ENCODE data around the gene CDKN2B-AS1. TPM values are rescaled to one million over a fixed set of nuclear protein-coding genes. Genes with fewer than 3 reads are reported as not detected.

The CDKN2B-AS1 gene
- total and polyA plus RNA-seq, 2 of the 13 experiments (the other 11 are each of a cell fraction or from before 2014, with no cell fraction given), result 0.64 to 2.3 TPM

DNA sequence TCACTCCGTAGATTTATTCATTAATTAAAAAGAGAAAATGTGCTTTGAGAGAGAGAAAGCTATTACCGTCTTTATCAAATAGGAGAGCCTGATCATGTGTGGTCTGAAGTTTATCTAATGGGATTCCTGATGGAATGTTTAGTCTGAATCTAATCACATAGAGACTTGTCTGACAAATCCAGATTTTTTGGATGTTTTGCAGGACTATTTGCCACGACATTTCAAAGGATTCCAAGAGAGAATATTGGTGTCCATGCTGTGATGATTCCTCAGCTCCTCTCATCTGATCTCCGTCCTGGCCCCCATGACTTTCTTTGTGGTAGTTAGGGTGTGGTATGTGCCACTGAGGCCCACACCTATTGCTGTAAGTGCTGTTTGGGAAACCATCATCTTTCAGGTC, 34.6 kb downstream of the CDKN2B-AS1 start:
- Histone ChIP-seq H3K4me2 (ENCODE audit: low read depth, low read length) (no peak overlapping the region), H3K27me3 (ENCODE audit: control insufficient read depth in 1 of 2, insufficient read depth in 2 of 2, low read length in 2 of 2) (peaks cover 0 to 3% of the 10 kb centered on the region in 2 experiments; a peak in 2 of 5 replicates), H3K36me3 (replicated peaks in 1 of 2; ENCODE audit: control insufficient read depth in 1 of 2, insufficient read depth in 2 of 2, low read length in 2 of 2) (no peaks in the 10 kb centered on the region), H3K9me3 (ENCODE audit: low read length) (no peaks in the 10 kb centered on the region), H3K4me3 (replicated peaks in 1 of 3; ENCODE audit: insufficient read depth in 1 of 3, low read depth in 2 of 3, low read length in 3 of 3) (no peak overlapping the region), H3K9ac (ENCODE audit: insufficient read depth, low read depth, low read length) (no peak overlapping the region), H3K4me1 (ENCODE audit: insufficient read depth, low read length) (peaks cover 6% of the 10 kb centered on the region; the same call in 1 of the 2 replicates), H3K79me2 (ENCODE audit: insufficient read depth, low read length) (no peaks in the 10 kb centered on the region), H3K27ac (ENCODE audit: extremely low read length, insufficient read depth, low read length) (no peak overlapping the region), H4K20me1 (ENCODE audit: insufficient read depth, low read length) (no peaks in the 10 kb centered on the region), H2AFZ (ENCODE audit: low read length) (no peak overlapping the region)
- no peak for DNase-seq (ENCODE audit: low spot score)
- no TSS peak for BruUV-seq (replicated peaks)
- ChIA-PET POLR2A (interaction anchor here (1.6 kb wide), 1 partner anchor 20 kb away, joined by 4 read pairs; the partner anchor contains the start of gene CDKN2B), CTCF (ENCODE audit: low intra/inter-chr PET ratio, low total read pairs) (no interaction called here)
- no peak for FAIRE-seq
- intact Hi-C loops (cut with micrococcal nuclease; ENCODE audit: unreplicated experiment) (no loop called here), in situ Hi-C loops (cut with HindIII; ENCODE audit: extremely low pct_ligation_motif_present, low pct_unique_long_range_greater_than_20kb) (no loop called here)
- TF ChIP-seq ZNF431 (CRISPR knock-in tag; IDR thresholded peaks at IDR 0.05; ENCODE audit: borderline replicate concordance, low read depth) (no peak), ZNF484 (CRISPR knock-in tag; IDR thresholded peaks at IDR 0.05; ENCODE audit: borderline replicate concordance, low read depth) (no peak), ZFP36L1 (CRISPR knock-in tag; IDR thresholded peaks at IDR 0.05) (no peak), FOXK2 (IDR thresholded peaks at IDR 0.05) (no peak), ZNF121 (CRISPR knock-in tag; IDR thresholded peaks at IDR 0.05) (no peak), FOXA1 (IDR thresholded peaks at IDR 0.05) (no peak), FOXA1 (CRISPR knock-in tag; IDR thresholded peaks at IDR 0.05) (no peak), TBX3 (IDR thresholded peaks at IDR 0.05; ENCODE audit: borderline replicate concordance) (no peak), MBD4 (IDR thresholded peaks at IDR 0.05; ENCODE audit: borderline replicate concordance, low read length) (no peak), NBN (conservative IDR thresholded peaks at IDR 0.05) (no peak), SCMH1 (CRISPR knock-in tag; IDR thresholded peaks at IDR 0.05; ENCODE audit: borderline replicate concordance) (no peak), ZNF75D (CRISPR knock-in tag; IDR thresholded peaks at IDR 0.05; ENCODE audit: borderline replicate concordance) (no peak)
- TF ChIP-seq, protein P1, sequence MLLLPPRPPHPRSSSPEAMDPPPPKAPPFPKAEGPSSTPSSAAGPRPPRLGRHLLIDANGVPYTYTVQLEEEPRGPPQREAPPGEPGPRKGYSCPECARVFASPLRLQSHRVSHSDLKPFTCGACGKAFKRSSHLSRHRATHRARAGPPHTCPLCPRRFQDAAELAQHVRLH (CRISPR knock-in tag; IDR thresholded peaks at IDR 0.05; ENCODE audit: borderline replicate concordance, low read depth), result no peak
- TF ChIP-seq, protein P2, sequence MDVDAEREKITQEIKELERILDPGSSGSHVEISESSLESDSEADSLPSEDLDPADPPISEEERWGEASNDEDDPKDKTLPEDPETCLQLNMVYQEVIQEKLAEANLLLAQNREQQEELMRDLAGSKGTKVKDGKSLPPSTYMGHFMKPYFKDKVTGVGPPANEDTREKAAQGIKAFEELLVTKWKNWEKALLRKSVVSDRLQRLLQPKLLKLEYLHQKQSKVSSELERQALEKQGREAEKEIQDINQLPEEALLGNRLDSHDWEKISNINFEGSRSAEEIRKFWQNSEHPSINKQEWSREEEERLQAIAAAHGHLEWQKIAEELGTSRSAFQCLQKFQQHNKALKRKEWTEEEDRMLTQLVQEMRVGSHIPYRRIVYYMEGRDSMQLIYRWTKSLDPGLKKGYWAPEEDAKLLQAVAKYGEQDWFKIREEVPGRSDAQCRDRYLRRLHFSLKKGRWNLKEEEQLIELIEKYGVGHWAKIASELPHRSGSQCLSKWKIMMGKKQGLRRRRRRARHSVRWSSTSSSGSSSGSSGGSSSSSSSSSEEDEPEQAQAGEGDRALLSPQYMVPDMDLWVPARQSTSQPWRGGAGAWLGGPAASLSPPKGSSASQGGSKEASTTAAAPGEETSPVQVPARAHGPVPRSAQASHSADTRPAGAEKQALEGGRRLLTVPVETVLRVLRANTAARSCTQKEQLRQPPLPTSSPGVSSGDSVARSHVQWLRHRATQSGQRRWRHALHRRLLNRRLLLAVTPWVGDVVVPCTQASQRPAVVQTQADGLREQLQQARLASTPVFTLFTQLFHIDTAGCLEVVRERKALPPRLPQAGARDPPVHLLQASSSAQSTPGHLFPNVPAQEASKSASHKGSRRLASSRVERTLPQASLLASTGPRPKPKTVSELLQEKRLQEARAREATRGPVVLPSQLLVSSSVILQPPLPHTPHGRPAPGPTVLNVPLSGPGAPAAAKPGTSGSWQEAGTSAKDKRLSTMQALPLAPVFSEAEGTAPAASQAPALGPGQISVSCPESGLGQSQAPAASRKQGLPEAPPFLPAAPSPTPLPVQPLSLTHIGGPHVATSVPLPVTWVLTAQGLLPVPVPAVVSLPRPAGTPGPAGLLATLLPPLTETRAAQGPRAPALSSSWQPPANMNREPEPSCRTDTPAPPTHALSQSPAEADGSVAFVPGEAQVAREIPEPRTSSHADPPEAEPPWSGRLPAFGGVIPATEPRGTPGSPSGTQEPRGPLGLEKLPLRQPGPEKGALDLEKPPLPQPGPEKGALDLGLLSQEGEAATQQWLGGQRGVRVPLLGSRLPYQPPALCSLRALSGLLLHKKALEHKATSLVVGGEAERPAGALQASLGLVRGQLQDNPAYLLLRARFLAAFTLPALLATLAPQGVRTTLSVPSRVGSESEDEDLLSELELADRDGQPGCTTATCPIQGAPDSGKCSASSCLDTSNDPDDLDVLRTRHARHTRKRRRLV (CRISPR knock-in tag; IDR thresholded peaks at IDR 0.05), result no peak
- TF ChIP-seq, protein P3, sequence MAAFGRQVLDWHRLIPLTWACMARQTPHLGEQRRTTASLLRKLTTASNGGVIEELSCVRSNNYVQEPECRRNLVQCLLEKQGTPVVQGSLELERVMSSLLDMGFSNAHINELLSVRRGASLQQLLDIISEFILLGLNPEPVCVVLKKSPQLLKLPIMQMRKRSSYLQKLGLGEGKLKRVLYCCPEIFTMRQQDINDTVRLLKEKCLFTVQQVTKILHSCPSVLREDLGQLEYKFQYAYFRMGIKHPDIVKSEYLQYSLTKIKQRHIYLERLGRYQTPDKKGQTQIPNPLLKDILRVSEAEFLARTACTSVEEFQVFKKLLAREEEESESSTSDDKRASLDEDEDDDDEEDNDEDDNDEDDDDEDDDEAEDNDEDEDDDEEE (CRISPR knock-in tag; IDR thresholded peaks at IDR 0.05), result no peak
- no peak for ATAC-seq
- WGBS (ENCODE audit: low lambda C conversion rate), result 33% methylated on average over 4 of the region's 4 CpGs

Measured in HepG2 (cell line).